ENCODE results near the gene BAHD1.

Gene BAHD1

GRCh38 chr15:40470423-40471104, 29.8 kb downstream of the BAHD1 start, which contains the start of gene CHST14:
TSS of gene CHST14 (plus strand) at chr15:40470984. CDS start at chr15:40471214, 230 bp downstream.
- DNase-seq: peak; percentile 35

DNA sequence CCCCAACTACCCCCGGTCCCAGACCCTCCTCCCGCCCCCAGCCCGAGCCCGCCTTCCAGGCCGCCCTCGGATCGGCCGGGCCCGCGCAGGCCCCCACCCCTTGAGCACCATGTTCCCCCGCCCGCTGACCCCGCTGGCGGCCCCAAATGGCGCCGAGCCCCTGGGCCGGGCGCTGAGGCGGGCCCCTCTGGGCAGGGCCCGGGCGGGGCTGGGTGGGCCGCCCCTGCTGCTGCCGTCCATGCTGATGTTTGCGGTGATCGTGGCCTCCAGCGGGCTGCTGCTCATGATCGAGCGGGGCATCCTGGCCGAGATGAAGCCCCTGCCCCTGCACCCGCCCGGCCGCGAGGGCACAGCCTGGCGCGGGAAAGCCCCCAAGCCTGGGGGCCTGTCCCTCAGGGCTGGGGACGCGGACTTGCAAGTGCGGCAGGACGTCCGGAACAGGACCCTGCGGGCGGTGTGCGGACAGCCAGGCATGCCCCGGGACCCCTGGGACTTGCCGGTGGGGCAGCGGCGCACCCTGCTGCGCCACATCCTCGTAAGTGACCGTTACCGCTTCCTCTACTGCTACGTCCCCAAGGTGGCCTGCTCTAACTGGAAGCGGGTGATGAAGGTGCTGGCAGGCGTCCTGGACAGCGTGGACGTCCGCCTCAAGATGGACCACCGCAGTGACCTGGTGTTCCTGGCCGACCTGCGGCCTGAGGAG, 30.5 kb downstream of the BAHD1 start:
- DNase-seq: peak; percentile 23

GRCh38 chr15:40471808-40472150, 31.0 kb downstream of the BAHD1 start:
- no peak for DNase-seq

DNA sequence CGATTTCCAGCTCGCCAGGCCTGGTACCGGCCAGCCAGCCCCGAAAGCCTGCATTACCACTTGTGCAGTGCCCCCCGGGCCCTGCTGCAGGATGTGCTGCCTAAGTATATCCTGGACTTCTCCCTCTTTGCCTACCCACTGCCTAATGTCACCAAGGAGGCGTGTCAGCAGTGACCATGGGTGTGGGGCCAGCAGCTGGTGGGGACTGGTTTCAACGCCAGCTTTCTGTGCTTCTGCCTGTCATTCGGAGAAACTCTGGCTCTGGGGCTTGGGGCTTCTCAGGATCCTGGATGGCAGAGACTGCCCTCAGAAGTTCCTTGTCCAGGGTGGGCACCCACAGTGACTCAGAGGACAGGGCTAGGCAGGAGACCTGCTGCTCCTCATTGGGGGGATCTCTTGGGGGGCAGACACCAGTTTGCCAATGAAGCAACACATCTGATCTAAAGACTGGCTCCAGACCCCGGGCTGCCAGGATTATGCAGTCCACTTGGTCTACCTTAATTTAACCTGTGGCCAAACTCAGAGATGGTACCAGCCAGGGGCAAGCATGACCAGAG, 31.5 kb downstream of the BAHD1 start:
- DNase-seq: no peak

- DNase-seq: no peak
Observed at GRCh38 chr15:40474581-40474980, 33.8 kb downstream of the BAHD1 start.

GRCh38 chr15:40477642-40478327, 37.0 kb downstream of the BAHD1 start:
- DNase-seq: no peak

GRCh38 chr15:40479024-40479423, 38.3 kb downstream of the BAHD1 start:
- DNase-seq: no peak

DNA sequence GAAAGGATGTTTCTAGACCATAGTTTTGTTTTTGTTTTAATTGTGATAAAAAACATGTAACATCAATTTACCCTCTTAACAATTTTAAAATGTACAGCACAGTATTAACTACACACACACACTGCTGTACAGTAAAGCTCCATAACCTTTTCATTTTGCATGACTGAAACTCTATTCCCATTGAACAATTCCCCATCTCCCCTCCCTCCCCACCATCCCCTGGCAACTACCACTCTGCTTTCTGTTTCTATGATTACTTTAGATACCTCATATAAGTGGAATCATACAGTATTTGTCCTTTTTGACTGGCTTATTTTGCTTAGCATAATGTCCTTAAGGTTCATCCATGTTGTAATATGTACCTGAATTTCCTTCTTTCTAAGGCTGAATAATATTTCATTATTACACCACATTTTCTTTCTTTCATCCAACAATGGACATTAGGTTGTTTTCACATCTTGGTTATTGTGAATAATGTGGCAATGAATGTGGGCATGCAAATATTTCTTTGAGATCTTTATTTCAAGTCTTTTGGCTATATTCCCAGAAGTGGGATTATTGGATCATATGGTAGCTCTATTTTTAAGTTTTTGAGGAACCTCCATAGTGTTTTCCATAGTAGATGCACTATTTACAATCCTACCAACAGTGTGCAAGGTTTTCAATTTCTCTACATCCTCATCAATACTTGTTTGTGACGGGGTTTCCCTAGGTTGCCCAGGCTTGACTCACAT, 40.8 kb downstream of the BAHD1 start:
- no peak for DNase-seq

- no peak for DNase-seq
Observed at GRCh38 chr15:40483919-40484318, 43.2 kb downstream of the BAHD1 start.

- no peak for DNase-seq
Observed at GRCh38 chr15:40486066-40486770, 45.5 kb downstream of the BAHD1 start.

DNA sequence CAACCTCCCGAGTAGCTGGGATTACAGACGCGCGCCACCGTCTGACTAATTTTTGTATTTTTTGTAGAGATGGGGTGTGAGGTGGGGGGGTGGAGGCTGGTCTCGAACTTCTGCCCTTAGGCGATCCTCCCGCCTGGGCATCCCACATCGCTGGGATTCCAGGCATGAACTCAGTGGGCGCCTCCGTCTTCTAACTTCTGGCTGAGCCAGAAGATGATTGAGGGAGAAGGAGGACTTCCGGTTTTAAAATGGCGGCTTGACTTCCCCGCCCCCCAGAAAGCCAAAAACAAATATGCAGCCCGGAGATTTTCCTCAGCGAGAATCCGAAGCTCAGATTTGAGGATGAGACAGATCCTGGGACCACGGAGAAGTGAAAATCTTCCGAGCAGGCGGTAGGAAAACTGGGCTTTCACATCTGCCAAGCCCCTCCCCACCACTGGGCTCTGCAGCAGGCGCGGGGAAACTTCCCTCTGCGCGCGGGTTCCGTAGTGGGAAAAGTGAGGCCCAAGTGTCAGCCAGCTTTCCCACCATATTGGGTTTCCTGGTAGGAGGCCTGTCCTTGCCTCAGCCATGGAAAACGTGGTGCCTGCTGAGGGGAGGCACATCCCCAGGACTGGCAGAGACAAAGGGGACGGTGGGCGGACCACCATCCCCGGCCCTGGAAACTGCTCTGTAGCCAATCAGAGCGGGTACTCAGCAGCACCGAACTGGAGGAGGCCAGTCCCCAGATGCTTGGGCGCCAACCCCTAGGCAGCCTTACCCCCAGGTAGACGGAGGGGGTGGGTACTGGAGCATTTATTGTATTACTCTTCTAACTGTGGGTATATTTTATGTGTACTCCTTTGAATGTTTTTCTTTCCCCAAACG, 47.3 kb downstream of the BAHD1 start:
- no peak for DNase-seq

DNA sequence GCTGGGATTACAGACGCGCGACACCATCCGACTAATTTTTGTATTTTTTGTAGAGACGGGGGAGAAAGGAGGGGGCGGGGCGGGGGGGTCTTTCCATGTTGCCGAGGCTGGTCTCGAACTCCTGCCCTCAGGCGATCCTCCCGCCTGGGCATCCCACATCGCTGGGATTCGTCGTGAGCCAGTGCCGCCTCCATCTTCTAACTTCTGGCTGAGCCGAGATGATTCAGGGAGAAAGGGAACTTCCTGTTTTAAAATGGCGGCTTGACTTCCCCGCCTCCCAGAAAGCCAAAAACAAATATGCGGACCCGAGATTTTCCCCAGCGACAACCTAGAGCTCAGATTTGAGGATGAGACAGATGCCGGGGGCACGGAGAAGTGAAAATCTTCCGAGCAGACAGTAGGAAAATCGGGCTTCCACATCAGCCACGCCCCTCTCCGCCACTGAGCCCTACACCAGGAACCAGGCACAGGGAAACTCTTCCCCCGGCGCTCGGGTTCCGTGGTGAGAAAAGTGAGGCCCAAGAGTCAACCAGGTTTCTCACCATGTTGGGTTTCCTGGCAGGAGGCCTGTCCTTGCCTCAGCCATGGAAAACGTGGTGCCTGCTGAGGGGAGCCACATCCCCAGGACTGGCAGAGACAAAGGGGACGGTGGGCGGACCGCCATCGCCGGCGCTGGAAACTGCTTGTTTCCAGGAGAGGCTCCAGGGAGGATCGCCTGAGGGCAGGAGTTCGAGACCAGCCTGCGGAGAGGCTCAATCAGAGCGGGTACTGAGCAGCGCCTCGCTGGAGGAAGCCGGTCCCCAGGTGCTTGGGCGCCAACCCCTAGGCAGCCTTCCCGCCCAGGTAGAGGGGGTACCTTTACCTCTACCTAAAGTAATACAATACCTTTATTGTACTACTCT, 48.8 kb downstream of the BAHD1 start:
- DNase-seq: no peak

DNA sequence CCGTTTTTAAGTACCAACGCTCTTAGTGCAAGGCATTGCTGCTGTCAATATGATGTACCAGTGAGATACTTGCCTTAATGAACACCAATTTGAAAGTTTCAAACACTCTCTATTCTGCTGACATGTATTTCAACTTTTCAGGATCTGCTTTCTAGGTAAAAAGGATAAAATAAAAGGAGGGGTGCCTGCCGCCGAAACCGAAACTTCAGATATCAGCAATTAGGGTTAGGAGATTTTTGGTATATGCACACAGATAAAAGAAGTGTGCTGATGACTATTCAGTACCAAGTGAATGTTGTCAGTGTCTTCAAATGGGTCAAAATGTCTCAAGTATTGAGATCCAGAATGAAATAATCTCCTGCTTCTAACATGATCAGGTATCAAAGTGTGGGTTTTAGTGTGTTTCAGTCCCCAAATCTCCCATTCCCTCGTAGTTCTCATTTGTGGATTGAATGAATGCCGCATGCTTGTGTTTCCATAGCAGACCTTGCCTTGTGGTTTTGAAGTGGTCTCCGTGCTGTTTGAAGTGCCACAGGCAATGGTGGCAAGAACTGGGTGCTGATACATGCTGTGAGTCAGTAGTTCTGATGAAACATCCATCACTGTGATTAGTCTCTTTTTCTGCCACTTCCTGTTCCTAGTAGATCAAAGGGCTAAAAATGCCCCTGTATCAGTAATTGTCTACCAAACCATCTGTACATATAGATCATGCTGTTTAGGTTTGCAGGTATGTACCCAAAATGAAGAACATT, 52.5 kb downstream of the BAHD1 start:
- no peak for DNase-seq

GRCh38 chr15:40495516-40495915, 54.8 kb downstream of the BAHD1 start:
- DNase-seq: no peak

DNA sequence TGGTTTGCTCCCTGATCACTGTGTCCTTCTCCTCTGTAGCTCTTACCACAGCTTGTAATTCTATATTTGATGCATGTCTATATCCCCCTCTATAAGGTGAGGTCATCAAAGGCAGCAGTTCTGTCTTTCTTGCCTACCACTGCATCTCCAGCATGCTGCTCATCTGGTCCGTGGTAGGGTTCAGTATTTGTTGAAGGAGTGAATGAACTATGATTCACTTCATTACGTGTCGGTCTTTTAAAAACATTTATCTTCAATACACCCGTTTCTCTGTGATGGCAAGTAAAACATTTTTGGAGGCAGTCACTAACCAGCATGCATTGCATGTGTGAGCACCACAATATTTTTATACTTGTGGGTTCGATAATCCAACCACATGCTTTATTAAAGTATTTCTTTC, 57.7 kb downstream of the BAHD1 start:
- DNase-seq: no peak

DNA sequence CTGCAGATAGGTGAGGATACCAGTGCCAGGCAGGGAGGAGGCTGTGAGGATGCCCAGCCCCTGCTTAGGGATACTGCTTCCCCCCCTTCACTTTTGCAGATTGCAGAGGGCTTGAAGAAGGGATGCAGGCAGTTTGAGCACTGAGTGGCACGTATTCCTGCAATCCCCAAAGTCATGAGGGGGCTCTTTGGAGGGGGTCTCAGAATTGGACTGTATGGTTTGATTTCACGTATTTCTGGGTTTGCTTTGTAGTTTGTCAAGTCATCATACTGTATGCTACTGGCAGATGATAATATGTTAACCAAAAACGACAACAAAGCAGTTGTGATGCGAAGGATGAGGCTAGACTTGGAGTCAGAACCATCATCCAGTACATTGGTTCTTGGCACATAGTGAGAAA, 58.1 kb downstream of the BAHD1 start:
- DNase-seq: no peak

DNA sequence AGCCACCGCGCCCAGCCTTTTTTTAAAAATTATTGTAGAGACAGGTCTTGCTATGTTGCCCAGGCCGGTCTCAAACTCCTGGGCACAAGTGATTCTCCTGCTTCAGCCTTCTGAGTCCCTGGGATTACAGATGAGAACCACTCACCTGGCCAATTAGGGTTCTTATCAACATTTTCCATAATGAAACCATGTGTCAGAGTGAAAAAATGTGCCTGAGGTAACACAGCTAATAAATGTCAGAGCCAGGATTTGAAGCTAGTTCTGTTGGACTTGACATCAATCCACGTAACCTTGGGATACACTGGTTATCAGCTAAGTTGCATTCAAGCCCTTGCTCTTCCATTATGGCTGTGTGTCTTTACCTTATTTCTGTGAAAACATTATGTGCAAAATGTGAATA, 59.2 kb downstream of the BAHD1 start:
- no peak for DNase-seq

DNA sequence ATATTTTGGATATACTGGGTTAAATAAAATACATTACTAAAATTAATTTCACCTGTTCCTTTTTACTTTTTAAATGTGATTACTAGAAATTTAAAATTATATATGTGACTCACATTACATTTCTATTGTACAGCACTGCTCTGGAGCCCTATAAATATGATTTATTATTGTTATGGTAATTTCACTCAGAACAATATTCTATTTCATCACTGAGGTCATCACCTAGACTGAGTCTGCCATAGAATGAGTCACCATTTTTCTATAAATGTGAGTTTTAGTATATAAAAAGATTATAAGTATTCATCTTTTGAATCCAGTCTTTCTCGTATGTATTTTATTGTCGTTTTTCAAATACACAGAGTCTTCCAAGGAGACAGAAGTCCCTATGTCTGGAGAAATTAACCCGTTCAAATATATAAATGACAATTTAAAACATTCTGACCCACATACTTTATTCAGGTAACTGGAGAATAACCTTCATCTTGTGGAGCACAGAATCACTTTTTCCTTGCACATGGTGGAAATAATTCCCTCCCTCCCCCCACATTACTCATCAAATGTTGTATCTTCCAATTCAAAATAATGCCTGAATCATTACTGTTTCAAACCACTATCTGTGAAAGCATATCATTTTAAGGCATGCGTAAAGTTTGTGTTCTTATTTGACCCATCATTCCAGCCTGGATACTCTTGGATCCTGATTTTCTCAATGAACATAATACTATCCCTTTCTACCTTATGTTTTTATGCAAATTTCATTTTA, 60.0 kb downstream of the BAHD1 start:
- DNase-seq: no peak

GRCh38 chr15:40501487-40501886, 60.7 kb downstream of the BAHD1 start:
- no peak for DNase-seq
